Mammary epithelial cell (primary cell): Measurements from ENCODE around the gene ST3GAL6.

Experiments used
- EZH2 ChIP-seq: IDR thresholded peaks from 2 replicates; pipeline ENCODE4 v1.6.1; 2012; ENCODE audit warnings: low read length, inconsistent platforms, borderline replicate concordance
- TF ChIP-seq, protein P1 (sequence below), 2 donors: IDR thresholded peaks in 1 of 2; conservative IDR thresholded peaks in 1 of 2; 2 replicates each; pipeline ENCODE4 v1.5.1; 2011 to 2012; ENCODE audit warnings: inconsistent platforms in 2 of 2, low read length in 2 of 2, mild to moderate bottlenecking in 2 of 2, control low read depth in 1 of 2, low read depth in 1 of 2; ENCODE audit not compliant: insufficient read depth in 1 of 2; ENCODE audit errors: extremely low read depth in 1 of 2

DNA sequence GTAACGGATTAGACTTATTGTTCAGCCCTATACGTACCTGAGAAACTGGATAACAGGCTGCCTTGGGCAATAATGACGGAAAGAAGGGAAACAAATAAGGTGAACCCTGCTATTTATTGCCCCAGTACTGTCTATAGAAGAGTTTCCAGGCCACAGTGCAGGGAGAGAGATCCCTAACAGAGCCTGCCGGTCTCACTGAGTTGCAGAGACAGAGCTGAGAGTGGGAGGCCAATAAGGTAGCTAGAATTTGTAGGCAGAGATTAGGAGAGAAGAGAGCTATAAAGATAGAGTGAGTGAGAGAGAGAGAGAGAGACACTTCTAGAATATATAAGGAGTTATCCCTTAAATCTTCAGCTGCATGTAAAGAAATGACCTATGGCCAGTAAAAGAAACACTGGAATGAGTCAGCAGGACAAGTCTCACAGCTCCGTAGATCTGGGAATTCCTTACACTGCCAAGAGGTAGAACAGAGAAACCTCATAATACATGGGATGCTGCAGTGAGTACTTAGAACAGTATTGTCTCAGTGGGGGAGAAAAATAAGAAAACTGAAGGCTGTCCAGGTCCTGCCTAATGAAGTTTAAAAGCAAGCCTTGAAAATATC is 51.8 kb downstream of the ST3GAL6 start:
- TF ChIP-seq, protein P1, sequence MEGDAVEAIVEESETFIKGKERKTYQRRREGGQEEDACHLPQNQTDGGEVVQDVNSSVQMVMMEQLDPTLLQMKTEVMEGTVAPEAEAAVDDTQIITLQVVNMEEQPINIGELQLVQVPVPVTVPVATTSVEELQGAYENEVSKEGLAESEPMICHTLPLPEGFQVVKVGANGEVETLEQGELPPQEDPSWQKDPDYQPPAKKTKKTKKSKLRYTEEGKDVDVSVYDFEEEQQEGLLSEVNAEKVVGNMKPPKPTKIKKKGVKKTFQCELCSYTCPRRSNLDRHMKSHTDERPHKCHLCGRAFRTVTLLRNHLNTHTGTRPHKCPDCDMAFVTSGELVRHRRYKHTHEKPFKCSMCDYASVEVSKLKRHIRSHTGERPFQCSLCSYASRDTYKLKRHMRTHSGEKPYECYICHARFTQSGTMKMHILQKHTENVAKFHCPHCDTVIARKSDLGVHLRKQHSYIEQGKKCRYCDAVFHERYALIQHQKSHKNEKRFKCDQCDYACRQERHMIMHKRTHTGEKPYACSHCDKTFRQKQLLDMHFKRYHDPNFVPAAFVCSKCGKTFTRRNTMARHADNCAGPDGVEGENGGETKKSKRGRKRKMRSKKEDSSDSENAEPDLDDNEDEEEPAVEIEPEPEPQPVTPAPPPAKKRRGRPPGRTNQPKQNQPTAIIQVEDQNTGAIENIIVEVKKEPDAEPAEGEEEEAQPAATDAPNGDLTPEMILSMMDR (conservative IDR thresholded peaks at IDR 0.05 in 1 of 2, IDR thresholded peaks at IDR 0.05 in 1 of 2; ENCODE audit: extremely low read depth in 1 of 2, insufficient read depth in 1 of 2, low read depth in 1 of 2, low read length in 2 of 2) = no peak
- TF ChIP-seq EZH2 = no peak
